GM19463 (cell line): ENCODE data around the gene ZNF611.
"Not testable (repeated sequence)": the region's sequence is repeated elsewhere in the genome, so short reads cannot be mapped to it uniquely, and the experiment has no call there.

Experiments used
- ATAC-seq: cut with Tn5 transposase; IDR thresholded peaks from one replicate; pipeline ENCODE4 v1.9.1; 2021; ENCODE audit warnings: mild to moderate bottlenecking, moderate library complexity; ENCODE audit not compliant: unreplicated experiment

The ZNF611 gene

DNA sequence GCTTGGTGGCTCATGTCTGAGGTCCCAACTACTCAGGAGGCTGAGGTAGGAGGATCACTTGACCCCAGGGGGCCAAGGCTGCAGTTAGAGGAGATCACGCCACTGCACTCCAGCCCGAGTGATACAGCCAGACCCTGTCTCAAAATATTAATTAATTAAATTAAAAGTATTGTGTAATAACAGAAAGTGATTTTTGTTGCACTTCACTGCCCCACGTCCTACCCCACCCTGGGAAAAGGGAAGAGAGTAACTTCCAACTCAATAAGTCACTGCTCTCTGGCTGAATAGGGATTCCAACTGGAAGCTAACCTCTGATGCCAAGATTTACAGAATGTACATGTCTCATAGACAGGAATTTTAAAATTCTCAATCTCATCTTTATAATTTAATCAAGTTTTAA, 47.2 kb downstream of the ZNF611 start:
- no peak for ATAC-seq

- ATAC-seq = no peak
These were observed 49.0 kb downstream of the ZNF611 start for GRCh38 chr19:52685811-52686210.

GRCh38 chr19:52681216-52681615, 53.6 kb downstream of the ZNF611 start:
- not testable (repeated sequence) for ATAC-seq

DNA sequence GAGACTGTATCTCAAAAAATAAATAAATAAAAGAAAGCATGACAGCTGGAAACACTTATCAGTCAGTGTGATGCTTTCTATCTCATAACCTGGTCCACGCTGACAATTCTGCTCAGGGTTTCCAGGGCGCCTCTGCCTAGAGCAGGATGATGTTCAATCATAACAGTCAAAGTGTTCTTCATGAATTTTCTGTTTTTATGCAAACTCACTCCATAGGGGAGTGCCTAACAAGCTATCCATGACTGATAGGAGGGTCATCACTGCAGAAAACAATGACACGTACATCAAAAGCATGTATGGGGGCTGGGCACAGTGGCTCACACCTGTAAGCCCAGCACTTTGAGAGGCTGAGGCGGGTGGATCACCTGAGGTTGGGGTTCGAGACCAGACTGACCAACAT, 55.2 kb downstream of the ZNF611 start:
- no peak for ATAC-seq

- ATAC-seq = not testable (repeated sequence)
These were observed 59.6 kb downstream of the ZNF611 start for GRCh38 chr19:52675239-52675638.

GRCh38 chr19:52673014-52673413, 61.8 kb downstream of the ZNF611 start:
- no peak for ATAC-seq

- no peak for ATAC-seq
These were observed 64.8 kb downstream of the ZNF611 start for GRCh38 chr19:52670046-52670445.

GRCh38 chr19:52669586-52669985, 65.3 kb downstream of the ZNF611 start:
- ATAC-seq = no peak

DNA sequence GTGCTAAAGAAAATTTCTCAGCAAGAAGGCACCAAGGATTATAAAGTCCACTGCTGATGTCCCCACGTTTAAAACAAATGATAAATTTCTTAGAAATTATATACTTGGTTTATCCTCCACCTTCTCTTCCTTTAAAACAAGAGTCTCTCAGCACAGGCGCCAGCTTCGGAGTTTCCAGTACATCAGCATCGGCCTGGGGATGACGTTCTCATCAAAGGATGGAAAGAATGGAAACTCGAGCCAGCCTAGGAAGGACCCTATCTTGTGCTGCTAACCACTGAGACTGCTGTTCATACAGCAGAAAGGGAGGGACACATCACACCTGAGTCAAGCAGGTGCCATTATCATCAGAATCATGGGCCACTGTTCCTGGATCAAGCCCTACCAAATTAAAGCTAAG, 66.9 kb downstream of the ZNF611 start:
- no peak for ATAC-seq

DNA sequence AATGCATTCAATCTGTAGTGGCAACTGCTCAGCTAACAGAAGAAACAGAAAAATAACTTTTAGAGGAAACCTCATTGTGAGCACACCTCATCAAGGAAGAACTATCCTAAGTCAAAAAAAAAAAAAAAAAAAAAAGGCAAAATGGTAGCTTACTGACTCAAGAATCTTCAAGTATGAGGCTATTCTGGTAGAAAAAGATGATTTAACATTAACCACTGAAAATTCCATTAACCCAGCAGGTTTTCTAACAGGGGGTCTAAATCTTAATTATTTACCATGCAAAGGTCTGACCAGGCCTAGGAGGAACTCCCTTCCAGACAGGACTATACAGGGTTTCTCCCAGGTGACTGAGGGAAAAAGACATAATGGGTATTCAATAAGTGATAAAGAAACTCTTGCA, 68.3 kb downstream of the ZNF611 start:
- ATAC-seq = no peak

DNA sequence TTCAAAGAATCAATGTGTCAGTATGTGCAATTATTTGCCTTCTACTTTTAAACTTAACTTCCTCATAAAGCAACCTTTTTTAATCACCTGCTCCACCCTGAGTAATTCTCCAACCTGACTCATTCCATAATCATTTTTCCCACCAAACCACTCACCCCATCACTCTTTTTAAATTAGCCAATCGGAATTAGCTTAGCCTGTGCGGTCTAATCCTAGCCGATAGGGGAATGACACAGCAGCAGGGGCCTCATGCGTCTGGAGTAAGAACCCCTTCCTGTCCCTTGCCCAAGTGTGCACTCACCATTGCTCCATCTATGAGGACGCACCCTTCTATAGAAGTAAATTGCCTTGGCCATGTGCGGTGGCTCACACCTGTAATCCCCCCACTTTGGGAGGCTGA, 69.3 kb downstream of the ZNF611 start:
- no peak for ATAC-seq

GRCh38 chr19:52665027-52665426, 69.8 kb downstream of the ZNF611 start:
- ATAC-seq = no peak

- ATAC-seq = no peak
These were observed 70.4 kb downstream of the ZNF611 start for GRCh38 chr19:52664461-52664860.

DNA sequence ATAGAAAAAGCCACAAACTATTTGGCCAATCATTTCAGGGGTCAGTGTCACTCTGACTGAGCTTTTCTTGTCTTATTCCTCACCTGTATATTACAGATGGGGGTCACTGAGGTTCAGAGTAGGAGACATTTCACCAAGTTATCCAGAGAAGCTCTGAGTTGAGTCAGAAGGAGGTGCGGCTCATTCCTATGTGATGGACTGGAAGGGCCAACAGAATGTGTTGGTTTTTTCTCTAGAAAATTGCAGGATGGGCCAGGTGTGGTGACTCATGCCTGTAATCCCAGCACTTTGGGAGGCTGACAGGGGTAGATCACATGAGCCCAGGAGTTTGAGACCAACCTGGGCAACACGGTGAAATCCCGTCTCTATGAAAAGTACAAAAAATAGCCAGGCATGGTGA, 72.2 kb downstream of the ZNF611 start:
- no peak for ATAC-seq

GRCh38 chr19:52660981-52661380, 73.9 kb downstream of the ZNF611 start:
- no peak for ATAC-seq

DNA sequence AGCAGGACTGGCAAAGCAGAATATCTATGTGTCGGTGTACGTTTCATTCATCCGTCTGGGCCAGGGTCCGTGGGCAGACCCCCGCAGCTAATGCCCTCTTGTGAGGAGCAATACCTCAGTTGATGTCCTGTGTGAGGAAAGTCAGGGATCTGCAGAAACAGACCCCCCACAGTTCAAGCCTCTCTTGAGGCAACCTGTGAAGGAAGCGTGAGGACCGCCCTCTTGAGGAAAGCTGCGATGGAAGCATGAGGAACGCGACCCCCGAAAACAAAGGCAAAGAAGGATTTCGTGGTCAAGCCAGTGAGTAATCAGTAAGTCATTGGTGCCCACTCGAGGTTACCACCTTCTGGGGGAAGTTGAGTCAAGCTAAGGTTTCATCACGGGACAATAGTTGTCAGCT, 75.8 kb downstream of the ZNF611 start:
- ATAC-seq = no peak

GRCh38 chr19:52658595-52658994, 76.2 kb downstream of the ZNF611 start:
- ATAC-seq = no peak

DNA sequence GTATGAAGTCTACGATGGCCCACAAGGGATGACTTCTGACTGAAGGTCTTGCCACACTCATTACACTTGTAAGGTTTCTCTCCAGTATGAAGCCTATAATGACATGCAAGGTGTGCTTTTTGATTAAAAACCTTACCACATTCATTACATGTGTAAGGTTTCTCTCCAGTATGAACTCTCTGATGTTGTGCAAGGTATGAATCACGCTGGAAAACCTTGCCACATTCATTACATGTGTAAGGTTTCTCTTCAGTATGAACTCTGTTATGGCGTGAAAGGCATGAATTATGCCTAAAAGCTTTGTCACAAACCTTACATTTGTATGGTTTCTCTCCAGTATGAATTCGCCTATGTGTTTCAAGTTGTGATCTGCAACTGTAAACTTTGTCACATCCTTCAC, 81.7 kb downstream of the ZNF611 start:
- no peak for ATAC-seq
